Keratinocyte (primary cell): Measurements from ENCODE around the gene CD3G. TPM values are rescaled to one million over a fixed set of nuclear protein-coding genes. Genes with fewer than 3 reads are reported as not detected.

Experiments used
- DNase-seq: peaks from one replicate; pipeline ENCODE4 v3.0.0-alpha.2; 2011; ENCODE audit warnings: low read depth, missing footprints, low spot score
- FAIRE-seq: peaks from 2 replicates; lab custom pipeline; 2011; peaks lifted over from hg19 to GRCh38; lab: Jason Lieb, UNC
- H2AFZ ChIP-seq: 2 replicates; pipeline ENCODE4 v1.6.0; 2012; ENCODE audit warnings: low read length, control low read depth, inconsistent platforms; ENCODE audit not compliant: control insufficient read depth
- H3K27ac ChIP-seq: 2 replicates; pipeline ENCODE4 v1.5.1; 2011; ENCODE audit warnings: low read length; ENCODE audit not compliant: control insufficient read depth, insufficient read depth
- H3K27me3 ChIP-seq: 3 replicates; pipeline ENCODE4 v1.6.0; 2011; ENCODE audit warnings: low read length; ENCODE audit not compliant: control insufficient read depth, insufficient read depth; ENCODE audit errors: extremely low read depth
- H3K36me3 ChIP-seq, 2 experiments: 2 replicates in 1 of 2; 3 replicates in 1 of 2; pipeline ENCODE4 v1.5.1; 2011; ENCODE audit warnings: low read length in 2 of 2, mild to moderate bottlenecking in 1 of 2; ENCODE audit not compliant: control insufficient read depth in 2 of 2, insufficient read depth in 2 of 2; ENCODE audit errors: extremely low read depth in 1 of 2
- H3K4me1 ChIP-seq: 3 replicates; pipeline ENCODE4 v1.5.1; 2011; ENCODE audit warnings: low read length; ENCODE audit not compliant: control insufficient read depth, insufficient read depth; ENCODE audit errors: extremely low read depth
- H3K4me2 ChIP-seq: 3 replicates; pipeline ENCODE4 v1.6.0; 2011; ENCODE audit warnings: low read depth, low read length; ENCODE audit not compliant: control insufficient read depth, insufficient read depth; ENCODE audit errors: extremely low read depth
- H3K4me3 ChIP-seq, 3 experiments: fragments of 200-600 bp in 1 of 3; sonication (generic) in 1 of 3; 2 replicates in 2 of 3; 3 replicates in 1 of 3; pipeline ENCODE4 v1.5.1; 2011 to 2016; ENCODE audit warnings: low read length in 3 of 3, mild to moderate bottlenecking in 3 of 3, control low read depth in 2 of 3, inconsistent platforms in 1 of 3, low read depth in 1 of 3, mixed read lengths in 1 of 3, mixed run types in 1 of 3, moderate library complexity in 1 of 3; ENCODE audit not compliant: control insufficient read depth in 2 of 3, insufficient read depth in 2 of 3; ENCODE audit errors: extremely low read depth in 1 of 3
- H3K79me2 ChIP-seq: 2 replicates; pipeline ENCODE4 v1.6.0; 2012; ENCODE audit warnings: low read length; ENCODE audit not compliant: control insufficient read depth, insufficient read depth
- H3K9ac ChIP-seq: 3 replicates; pipeline ENCODE4 v1.6.0; 2011; ENCODE audit warnings: low read length; ENCODE audit not compliant: control insufficient read depth, insufficient read depth; ENCODE audit errors: extremely low read depth
- H3K9me1 ChIP-seq: 3 replicates; pipeline ENCODE4 v1.6.0; 2011; ENCODE audit warnings: low read length; ENCODE audit not compliant: control insufficient read depth, insufficient read depth; ENCODE audit errors: extremely low read depth
- H3K9me3 ChIP-seq: 2 replicates; pipeline ENCODE4 v1.5.1; 2012; ENCODE audit warnings: low read depth, low read length; ENCODE audit not compliant: control insufficient read depth
- H4K20me1 ChIP-seq: 3 replicates; pipeline ENCODE4 v1.6.0; 2011; ENCODE audit warnings: low read length; ENCODE audit not compliant: control insufficient read depth, insufficient read depth; ENCODE audit errors: extremely low read depth
- EZH2 ChIP-seq: IDR thresholded peaks from one replicate; pipeline ENCODE4 v1.6.1; 2012; ENCODE audit warnings: inconsistent platforms, mild to moderate bottlenecking, low read length, moderate library complexity
- dilution Hi-C: fragments of 300-500 bp; cut with MboI; formaldehyde crosslinking; loops from one replicate; pipeline ENCODE4 v1.7.0; 2020; ENCODE audit warnings: low sequenced_read_pairs; ENCODE audit not compliant: extremely low pct_ligation_motif_present
- polyA plus RNA-seq, 5 experiments: library from polyadenylated mRNA; depleted of rRNA in 3 of 5; stranded (reverse) in 3 of 5; stranded (forward) in 1 of 5; unstranded in 1 of 5; fragments of >200 nt; gene quantifications; 1 replicate in 1 of 5; 2 replicates in 3 of 5; 3 replicates in 1 of 5; pipeline versions ENCODE4 v1.2.1 to v1.2.3, GENCODE V29; 2011 to 2012; ENCODE audit warnings: missing spikeins in 2 of 5, low read depth in 1 of 5, low replicate concordance in 1 of 5
- TF ChIP-seq, protein P1 (sequence below), 3 experiments: IDR thresholded peaks in 1 of 3; conservative IDR thresholded peaks in 1 of 3; optimal IDR thresholded peaks in 1 of 3; 2 replicates in 2 of 3; 3 replicates in 1 of 3; pipeline versions ENCODE3 to v1.5.1; 2011; ENCODE audit warnings: low read length in 3 of 3, mild to moderate bottlenecking in 3 of 3, moderate library complexity in 2 of 3, control low read depth in 1 of 3, inconsistent platforms in 1 of 3; ENCODE audit not compliant: insufficient read depth in 2 of 3; ENCODE audit errors: extremely low read depth in 1 of 3

The CD3G gene
- polyA plus RNA-seq, 1 donor (not counting 4 experiments of a cell fraction or from before 2014, with no cell fraction given), result not detected

DNA sequence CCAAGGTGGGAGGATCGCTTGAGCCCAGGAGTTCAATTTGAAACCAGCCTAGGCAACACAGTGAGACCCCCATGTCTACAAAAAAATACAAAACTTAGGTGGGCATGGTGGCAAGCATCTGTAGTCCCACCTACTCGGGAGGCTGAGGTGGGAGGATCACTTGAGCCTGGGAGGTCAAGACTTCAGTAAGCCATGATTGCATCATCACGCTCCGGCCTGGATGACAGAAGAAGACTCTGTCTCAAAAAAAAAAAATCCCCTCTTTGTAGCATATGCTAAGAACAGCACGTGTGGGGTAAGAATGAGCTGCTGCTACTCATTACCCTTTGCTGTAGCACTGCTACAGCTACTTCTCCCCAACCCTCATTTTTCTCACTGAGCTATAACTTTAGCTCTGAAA is 29.7 kb downstream of the CD3G start:
- TF ChIP-seq EZH2, result no peak
- TF ChIP-seq, protein P1, sequence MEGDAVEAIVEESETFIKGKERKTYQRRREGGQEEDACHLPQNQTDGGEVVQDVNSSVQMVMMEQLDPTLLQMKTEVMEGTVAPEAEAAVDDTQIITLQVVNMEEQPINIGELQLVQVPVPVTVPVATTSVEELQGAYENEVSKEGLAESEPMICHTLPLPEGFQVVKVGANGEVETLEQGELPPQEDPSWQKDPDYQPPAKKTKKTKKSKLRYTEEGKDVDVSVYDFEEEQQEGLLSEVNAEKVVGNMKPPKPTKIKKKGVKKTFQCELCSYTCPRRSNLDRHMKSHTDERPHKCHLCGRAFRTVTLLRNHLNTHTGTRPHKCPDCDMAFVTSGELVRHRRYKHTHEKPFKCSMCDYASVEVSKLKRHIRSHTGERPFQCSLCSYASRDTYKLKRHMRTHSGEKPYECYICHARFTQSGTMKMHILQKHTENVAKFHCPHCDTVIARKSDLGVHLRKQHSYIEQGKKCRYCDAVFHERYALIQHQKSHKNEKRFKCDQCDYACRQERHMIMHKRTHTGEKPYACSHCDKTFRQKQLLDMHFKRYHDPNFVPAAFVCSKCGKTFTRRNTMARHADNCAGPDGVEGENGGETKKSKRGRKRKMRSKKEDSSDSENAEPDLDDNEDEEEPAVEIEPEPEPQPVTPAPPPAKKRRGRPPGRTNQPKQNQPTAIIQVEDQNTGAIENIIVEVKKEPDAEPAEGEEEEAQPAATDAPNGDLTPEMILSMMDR (optimal IDR thresholded peaks at IDR 0.05 in 1 of 3, IDR thresholded peaks at IDR 0.05 in 1 of 3, conservative IDR thresholded peaks at IDR 0.05 in 1 of 3; ENCODE audit: extremely low read depth in 1 of 3, insufficient read depth in 2 of 3, low read length in 3 of 3), result no peak
- no peaks in the 10 kb centered on the region for H3K9me1 ChIP-seq
- H3K4me3 ChIP-seq, result no peak overlapping the region
- no peaks in the 10 kb centered on the region for H3K27me3 ChIP-seq
- no peaks in the 10 kb centered on the region for H3K4me1 ChIP-seq
- H2AFZ ChIP-seq, result no peak overlapping the region
- no peak overlapping the region for H3K27ac ChIP-seq
- H3K9me3 ChIP-seq, result no peaks in the 10 kb centered on the region
- no peak overlapping the region for H3K4me2 ChIP-seq
- no peaks in the 10 kb centered on the region for H3K79me2 ChIP-seq
- no peak overlapping the region for H3K9ac ChIP-seq
- H4K20me1 ChIP-seq, result no peaks in the 10 kb centered on the region
- FAIRE-seq, result no peak
- dilution Hi-C loops, result no loop called here
- no peak for DNase-seq
- peaks cover 15 to 21% of the 10 kb centered on the region in 2 experiments for H3K36me3 ChIP-seq

- no peak for TF ChIP-seq EZH2
- TF ChIP-seq, protein P1 (optimal IDR thresholded peaks at IDR 0.05 in 1 of 3, IDR thresholded peaks at IDR 0.05 in 1 of 3, conservative IDR thresholded peaks at IDR 0.05 in 1 of 3; ENCODE audit: extremely low read depth in 1 of 3, insufficient read depth in 2 of 3, low read length in 3 of 3), result no peak
- H3K27me3 ChIP-seq, result no peaks in the 10 kb centered on the region
- no peak overlapping the region for H3K4me2 ChIP-seq
- H3K9ac ChIP-seq, result no peak overlapping the region
- no peaks in the 10 kb centered on the region for H3K79me2 ChIP-seq
- no peaks in the 10 kb centered on the region for H3K9me1 ChIP-seq
- no peaks in the 10 kb centered on the region for H3K9me3 ChIP-seq
- H3K4me3 ChIP-seq, result no peak overlapping the region
- H3K4me1 ChIP-seq, result no peaks in the 10 kb centered on the region
- peaks cover 14 to 16% of the 10 kb centered on the region in 2 experiments for H3K36me3 ChIP-seq
- DNase-seq (no peak), FAIRE-seq (no peak)
- no peak overlapping the region for H2AFZ ChIP-seq
- dilution Hi-C loops, result no loop called here
- H3K27ac ChIP-seq, result no peak overlapping the region
- no peaks in the 10 kb centered on the region for H4K20me1 ChIP-seq
Observed at GRCh38 chr11:118374729-118375128, 30.6 kb downstream of the CD3G start.
